Measurements from ENCODE around the gene EFEMP2.
"Not testable (repeated sequence)": the region's sequence is repeated elsewhere in the genome, so short reads cannot be mapped to it uniquely, and the experiment has no call there.

EFEMP2 gene

DNA sequence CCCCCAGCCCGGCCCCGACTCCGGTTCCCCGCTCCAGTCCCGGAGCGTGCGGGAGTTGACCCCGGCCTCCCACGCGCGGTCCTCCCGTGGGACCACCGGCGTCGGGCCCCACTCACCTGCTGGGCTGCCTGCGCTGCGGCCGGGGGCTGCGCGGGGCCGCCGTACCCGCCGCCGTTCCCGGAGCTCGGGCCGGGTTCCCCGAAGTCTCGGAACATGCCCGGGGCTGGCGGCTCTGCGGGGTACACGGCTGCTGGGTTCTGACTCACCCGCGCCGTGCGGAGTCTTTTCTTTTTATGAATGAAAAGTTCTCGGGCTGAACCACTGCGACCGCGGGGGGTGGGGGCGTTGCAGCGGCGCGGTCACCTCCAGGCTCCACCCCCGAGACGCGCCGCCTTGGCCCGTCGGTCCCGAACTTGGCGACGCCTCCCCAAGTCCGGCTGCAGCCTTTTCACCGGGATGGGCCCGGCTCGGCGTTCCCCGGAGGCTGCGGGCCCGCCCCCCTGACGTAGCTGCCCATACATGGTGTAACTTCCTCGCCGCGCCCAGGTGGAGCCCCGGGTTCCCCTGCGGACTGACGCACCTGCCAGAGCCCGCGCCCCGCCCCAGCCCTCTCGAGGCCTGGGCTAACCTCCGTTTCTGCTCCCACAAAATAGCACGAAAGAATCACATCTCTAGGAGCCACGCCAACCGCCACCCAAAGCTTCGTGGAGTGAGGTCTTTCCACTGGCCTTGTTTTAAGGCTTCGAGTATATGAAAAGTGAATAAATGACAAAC lies 27.7 kb upstream of the EFEMP2 start, which contains the start of gene FOSL1:
Gene FOSL1 (minus strand): TSS at position 264 of the 774 bp plus-strand sequence. CDS start 49 bp downstream, at position 215.
- DNase-seq (ENCODE audit: low spot score): peak; percentile 92

DNA sequence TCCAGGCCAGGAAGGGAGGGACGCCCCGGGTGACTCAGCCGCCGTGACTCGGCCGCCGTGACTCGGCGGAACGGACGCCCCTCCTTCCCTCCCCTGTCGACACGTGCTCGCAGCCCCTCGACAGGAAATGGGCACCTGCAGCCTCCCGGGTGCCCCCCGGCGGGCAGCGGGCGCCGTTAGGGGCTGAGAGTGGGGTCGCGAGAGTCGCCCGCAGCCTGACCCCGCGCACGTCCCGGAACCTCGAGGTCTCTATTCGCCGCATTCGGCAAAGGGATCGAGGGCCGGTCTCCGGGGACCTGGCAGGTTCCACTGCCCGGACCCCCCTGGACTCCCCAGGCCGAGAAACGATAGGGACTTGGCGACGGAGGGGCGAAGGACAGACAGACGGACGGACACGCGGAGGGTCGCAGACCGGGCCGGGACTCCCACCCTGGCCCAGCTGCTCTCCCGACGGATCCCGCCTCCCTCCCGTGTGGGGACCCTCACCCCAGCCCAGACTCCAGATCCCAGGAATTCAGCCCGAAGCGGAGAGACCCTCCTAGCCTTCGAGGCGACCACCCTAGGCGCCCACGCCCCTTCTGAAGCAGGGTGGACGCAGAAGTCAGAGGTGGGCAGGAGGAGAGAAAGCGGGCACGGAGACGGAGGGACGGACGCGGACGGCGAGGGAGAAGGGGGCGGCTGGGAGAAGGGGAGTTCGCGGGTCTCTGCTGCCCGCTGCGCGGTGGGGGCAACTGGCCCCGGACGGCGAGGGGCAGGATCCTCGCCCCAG lies 26.9 kb upstream of the EFEMP2 start:
- DNase-seq (ENCODE audit: low spot score): peak; percentile 70

DNA sequence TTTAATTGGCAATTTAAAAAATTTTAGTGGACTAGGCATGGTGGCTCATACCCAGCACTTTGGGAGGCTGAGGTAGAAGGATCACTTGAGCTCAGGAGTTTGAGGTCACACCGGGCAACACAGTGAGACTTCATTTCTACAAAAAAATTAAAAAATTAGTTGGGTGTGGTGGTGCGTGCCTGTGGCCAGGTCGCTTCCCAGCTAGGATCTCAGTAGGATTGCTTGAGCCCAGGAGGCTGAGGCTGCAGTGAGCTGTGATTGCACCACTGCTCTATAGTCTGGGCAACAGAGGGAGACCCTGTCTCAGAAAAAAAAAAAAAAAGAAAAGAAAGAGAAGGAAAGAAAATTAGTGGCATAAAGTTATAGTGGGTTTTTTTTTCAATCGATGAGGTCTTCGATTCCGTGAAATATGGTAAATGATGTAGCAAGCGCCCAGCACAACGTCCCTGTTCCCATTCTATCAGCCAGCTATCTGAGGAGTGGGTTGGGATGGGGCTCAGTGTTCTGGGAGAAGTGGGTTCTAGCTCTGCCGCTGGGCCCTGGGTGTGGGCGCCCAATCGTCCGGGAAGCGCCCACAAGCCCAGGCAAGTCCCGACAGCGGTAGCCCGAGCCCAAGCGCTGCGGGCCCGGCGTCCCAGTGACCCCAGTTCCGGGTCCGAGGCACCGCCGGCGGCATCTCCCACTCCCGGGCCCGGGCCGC lies 26.2 kb upstream of the EFEMP2 start:
- no peak for DNase-seq (ENCODE audit: low spot score)

DNA sequence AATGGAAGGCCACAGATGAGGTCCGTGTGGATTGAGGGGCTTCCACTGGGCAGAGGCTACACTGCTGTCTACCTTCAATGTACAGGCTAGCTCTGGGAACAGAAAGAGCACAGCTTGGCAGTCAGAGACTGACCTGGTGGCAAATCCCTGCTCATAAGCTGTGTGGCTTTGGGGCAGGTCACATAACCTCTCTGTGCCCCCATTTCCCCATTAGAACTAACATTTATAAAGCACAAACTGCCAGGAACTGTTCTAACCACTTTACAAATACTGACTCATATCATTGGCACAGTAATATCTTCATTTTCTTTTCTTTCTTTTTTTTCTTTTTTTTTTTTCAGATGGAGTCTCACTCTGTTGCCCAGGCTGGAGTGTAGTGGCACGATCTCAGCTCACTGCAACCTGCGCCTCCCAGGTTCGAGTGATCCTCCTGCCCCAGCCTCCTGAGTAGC lies 24.4 kb upstream of the EFEMP2 start:
- no peak for DNase-seq (ENCODE audit: low spot score)

DNA sequence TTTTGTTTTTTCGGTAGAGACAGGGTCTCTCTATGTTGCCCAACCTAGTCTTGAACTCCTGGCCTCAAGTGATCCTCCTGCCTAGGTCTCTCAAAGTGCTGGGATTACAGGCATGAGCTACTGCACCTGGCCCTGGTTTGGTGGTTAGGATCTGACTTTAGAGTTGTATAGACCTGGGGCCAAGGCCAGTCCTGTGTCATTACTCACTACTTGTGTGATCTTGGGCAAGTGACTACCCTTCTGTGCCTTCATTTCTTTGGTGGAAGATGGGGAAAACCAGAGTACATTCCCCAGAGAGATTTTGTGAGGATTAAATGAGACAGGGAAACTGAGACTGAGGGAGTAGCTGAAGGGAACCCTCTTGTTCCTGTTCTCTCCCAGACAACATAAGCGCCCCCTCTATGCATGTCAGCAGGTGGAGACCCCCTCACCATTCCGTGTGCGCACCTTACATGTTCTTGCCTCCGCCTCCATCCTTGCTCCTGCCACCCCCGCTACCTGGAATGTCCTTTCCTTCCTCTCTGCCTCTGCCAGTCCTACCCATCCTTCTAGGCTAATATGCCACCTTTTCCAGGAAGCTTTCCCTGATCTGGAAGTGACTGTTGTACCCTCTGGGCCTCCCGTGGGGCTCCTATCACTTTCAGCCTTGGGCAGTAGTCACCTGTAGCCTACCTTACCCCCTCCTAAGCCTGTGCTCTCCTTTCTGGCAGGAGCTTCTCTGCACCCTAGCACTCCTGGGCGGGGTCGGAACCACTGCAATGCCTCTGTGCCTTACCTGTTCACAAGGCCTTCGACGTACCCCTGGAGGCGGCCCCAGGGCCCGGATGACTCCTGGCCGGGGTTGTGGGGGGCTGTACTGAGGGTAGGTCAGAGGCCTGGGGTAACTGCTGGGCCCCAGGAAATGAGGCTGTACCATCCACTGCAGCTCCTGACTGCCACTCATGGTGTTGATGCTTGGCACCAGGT lies 23.7 kb upstream of the EFEMP2 start:
- no peak for DNase-seq (ENCODE audit: low spot score)

DNA sequence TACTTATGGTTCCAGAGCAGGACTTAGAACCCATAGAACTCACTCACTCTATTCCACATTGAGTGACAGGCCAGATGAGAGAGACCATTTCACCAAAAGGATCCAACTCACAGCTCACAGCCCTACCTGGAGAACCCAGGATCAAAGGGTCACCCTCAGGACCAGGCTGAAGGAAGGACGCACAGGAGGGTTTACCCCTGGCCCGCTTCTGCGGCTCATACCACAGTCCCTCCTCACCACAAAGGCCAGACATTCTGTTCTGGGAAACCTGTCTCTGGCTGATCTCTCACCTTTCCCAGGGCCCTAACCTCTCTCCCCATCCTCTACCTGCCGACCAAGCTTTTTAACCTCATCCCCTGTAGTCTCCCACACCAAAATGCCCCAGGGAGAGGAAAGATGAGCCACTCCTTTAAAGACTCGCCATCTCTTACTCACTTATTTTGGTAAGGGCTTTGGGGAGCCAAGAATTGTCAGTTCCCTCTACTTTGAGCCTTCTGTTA lies 22.9 kb upstream of the EFEMP2 start:
- DNase-seq (ENCODE audit: low spot score): no peak

DNA sequence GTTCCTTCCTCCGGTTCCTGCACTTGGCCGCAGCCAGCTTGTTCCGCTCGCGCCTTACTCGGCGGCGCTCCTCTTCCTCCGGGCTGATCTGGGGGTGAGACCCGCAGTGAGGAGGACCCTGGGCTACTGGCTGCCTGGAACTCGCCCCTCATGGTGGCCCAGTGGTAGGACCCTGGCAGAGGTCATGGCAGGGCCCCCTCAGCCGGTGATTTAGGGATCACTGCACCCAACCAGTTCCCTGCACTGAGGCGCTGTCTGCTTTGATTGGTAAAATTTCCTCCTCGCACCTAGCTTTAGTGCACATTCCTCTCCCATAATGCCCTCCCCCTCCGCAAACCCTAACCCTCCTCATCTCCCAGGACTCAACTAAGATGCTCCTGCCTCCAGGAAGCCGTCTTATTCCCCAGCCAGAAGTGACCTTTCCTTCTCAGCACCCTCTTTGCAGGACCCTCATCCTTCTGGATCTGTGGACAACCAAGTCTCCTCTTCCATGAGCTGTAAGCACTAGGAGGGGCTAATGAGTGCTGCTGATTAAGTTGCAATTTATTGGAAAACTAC lies 21.5 kb upstream of the EFEMP2 start:
- DNase-seq (ENCODE audit: low spot score): peak; percentile 69

DNA sequence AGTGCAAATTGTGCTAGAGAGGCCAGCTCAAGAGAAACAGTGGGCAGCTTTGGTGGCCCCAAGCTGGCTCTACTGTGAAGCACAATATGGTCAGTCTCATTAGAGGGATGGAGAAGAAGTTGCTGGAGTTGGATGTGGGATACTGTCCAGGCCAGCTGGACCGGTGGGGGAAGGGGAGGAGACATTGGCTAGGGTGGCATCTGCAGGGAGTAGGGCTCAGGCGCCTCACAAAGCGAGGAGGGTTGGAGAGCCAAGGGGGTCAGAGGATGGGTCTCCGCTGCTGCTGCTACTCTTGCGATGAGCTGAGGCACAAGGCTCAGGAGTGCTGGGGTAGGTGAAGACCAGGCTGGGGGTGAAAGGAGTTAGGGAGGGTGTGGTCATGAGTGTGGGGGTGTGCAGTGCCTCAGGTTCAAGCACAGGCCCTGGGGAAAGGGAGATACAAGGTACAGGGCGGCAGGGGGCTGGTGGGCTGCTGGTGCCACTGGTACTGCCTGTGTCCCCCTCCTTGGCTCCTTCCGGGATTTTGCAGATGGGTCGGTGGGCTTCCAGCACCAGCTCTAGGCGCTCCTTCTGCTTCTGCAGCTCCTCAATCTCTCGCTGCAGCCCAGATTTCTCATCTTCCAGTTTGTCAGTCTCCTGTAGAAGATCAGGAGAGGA lies 20.2 kb upstream of the EFEMP2 start:
- DNase-seq (ENCODE audit: low spot score): no peak

DNA sequence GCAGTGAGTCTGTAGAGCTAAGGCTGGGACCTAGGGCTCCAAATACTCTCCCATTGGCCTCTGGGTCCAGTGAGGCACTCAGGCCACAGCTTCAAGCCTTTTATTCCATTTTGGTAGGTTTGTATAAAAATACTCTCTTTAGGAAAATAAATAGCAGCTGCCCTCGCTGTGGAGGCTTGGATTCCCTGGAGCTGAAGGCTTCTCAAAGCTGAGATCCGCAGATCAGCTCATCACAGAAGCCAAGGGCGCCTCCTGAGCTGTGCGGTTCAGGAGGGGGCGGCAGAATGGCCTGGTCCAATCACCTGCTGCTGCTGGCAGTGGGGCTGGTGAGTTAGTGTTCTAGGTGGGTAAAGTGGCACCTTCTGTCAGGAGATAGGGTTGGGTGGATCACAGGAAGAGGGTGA lies 19.5 kb upstream of the EFEMP2 start:
- DNase-seq (ENCODE audit: low spot score): not testable (repeated sequence)

DNA sequence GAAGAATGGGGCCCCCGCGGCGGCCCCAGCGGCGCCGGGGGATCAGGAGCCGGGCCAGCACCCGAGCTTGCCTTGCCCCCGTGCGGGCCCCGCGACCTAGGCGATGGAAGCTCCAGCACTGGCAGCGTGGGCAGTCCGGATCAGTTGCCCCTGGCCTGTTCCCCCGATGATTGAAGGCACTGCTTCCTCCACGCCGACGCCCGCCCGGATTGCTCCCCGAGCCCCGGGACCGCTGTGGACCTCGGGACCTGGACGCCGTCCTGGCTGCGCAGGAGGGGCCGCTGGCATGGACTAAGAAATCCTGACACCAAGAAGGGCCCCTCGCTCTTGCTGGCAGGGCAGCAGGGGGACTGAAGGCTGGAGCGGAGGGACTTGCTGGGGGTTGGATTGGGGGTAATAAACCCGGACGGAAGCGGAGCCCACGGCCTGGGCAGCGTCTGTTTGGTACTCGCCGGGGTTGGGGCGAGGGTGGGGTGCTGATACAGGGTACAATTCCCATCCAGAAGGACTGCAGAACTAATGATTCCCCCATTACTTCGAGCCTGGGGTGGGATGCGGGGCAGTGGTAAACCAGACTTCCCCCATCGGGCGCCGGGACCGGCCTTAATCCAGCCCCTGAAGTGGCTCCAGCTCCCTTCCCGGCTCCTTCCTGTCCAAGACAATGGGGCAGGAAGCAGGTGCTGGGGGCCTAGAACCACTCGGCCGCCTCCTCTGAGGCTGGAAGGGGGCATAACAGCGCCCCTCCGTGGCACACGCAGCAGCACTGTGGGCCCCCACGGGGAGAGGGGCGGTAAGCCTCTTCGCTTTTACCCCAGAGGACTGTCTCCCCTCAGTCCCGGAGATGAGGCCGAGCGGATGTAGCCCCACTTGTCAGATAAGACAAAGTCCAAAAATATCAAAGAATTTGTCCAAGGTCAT lies 18.9 kb upstream of the EFEMP2 start:
- DNase-seq (ENCODE audit: low spot score): no peak

DNA sequence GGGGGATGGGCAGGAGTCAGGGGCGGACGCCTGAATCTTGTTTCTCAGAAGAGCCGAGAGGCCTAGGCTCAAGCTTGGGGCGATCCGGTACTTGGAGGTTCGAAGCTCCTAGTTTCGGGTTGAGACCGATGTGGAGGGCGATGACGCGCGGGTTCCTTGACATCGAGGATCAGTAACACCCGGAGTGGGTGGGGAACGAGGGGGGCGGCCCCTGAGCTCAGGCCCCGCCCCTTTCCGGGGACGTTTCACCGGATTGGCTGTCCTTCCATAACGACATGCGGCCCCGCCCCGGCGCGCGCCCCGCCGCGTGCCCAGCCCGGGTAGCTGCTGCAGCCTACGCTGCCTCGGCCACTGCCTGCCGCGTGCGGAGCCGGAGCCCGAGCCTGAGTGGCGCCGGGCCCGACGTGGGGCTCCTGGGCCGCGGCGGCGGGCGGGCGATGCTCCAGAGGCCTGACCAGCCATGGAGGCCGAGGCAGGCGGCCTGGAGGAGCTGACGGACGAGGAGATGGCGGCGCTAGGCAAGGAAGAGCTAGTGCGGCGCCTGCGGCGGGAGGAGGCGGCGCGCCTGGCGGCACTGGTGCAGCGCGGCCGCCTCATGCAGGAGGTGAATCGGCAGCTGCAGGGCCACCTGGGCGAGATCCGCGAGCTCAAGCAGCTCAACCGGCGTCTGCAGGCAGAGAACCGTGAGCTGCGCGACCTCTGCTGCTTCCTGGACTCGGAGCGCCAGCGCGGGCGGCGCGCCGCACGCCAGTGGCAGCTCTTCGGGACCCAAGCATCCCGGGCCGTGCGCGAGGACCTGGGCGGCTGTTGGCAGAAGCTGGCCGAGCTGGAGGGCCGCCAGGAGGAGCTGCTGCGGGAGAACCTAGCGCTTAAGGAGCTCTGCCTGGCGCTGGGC lies 18.0 kb upstream of the EFEMP2 start, which contains the start of gene CCDC85B:
Gene CCDC85B (plus strand): TSS at position 350 of the 895 bp plus-strand sequence. CDS start 111 bp downstream, at position 461.
- peak; percentile 99 for DNase-seq (ENCODE audit: low spot score)

DNA sequence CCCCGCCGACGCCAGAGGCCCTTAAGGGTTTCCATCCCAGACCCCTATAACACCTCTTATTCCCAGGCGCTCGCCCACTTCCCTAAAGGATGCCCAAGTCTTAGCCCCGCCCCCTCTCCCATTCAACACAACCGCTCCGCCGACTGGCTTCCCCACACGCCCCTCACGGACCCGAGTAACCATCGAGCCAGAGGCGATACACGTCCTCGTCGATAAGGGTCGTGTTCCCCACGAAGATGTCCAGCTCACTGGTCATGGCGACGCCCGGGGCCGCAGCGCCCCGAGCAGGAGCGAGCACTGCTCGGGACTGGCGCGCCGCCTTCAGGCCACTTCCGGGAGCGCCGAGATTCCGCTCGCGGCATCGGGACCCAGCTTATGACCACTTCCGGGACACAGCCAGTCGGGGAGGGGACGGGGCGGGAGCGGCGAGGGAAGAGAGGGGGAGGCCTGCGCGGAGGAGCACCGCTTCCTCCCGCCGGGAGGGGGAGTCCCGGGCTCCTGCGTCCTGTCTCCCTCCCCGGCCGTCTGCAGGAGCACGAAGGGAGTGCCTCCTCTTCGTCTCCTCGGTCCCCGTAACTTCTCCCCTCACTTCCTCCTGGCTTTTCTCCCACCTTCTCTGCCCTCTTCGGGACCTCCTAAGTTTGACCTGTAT lies 15.7 kb upstream of the EFEMP2 start, which contains the start of gene FIBP:
Gene FIBP (minus strand): TSS at position 309 of the 652 bp plus-strand sequence. CDS start 53 bp downstream, at position 256.
- peak; percentile 98 for DNase-seq (ENCODE audit: low spot score)

DNA sequence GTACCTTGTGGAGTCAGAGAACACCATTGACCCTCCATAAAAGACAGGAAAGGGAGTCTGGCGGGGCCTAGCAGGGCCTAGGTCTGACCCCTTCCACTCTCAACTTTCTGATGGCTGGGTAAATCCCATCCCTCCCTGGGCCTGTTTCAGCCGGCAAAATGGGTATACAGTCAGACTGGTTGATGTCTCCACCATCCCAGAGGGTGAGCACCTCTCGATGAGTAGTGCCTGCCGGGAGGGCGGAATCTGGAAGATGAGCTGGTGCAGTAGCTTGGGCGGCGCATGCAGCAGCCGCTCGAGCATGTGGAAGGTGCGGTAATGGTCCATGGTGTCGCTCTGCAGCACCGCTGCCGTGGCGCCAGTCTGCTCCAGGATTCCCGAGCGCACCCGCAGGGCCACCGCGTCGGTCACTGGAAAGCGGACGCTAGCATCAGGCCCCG lies 15.1 kb upstream of the EFEMP2 start:
- no peak for DNase-seq (ENCODE audit: low spot score)

DNA sequence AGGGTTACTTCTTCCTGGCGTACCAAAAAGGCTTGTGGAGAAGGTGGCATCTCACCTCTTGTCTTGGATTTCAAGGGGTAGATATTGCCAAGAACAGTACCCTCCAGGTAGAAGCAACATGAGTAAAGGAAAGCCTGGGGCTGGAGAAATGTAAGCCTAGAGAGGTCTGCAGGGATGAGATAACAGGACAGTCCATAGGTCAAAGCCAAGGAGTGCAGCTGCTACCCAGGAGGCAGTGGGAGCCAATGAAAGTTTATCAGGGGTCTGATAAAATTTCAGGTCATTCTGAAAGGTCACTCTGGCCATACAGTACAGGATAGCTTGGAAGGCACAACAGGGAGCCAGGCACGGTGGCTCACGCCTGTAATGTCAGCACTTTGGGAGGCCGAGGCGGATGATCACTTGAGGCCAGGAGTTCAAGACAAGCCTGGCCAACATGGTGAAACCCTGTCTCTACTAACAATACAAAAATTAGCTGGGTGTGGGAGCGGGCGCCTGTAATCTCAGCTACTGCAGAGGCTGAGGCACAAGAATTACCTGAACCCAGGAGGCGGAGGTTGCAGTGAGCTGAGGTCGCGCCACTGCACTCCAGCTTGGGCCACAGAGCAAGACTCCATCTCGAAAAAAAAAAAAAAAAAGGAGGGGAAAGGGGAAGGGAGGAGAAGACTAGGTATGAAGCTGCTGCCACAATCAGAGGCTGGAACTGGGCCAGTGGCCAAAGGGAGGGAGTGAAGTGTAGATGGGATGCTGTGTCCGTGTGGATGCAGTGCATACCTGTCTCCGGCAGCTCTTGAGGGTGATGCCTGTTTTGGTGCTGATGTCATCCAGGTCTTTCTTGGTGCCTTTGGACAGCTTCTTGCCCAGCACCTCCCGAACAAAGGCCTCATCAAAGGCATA lies 14.5 kb upstream of the EFEMP2 start:
- no peak for DNase-seq (ENCODE audit: low spot score)

DNA sequence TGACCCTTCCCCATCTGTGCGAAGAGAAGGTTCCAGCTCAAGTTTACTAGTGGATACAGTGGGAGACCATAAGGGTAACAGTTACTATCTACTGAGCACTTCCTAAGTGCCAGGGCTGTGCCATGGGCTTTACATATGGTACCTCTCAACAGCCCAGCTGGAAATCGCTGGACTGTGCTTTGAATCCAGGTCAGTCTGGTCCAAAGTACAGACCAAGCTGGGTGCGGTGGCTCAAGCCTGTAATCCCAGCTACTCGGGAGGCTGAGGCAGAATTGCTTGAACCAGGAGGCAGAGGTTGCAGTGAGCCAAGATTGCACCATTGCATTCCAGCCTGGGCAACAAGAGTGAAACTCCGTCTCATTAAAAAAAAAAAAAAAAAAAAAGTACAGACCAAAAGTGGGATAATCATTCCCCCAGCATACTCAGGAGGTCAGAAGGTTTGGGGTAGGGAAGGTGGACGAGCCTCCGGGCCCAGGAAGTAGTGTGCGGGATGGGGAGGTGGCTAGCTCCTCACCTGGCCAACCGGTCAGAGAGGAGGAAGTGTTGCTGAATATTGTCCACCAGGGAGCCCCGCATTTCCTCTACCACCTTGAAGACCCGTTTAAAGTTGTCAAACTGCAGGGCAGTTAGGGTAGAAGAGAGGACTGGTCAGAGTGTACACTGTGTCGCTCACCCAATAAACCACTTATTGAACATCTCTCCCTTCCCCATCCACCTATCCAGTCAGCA lies 13.4 kb upstream of the EFEMP2 start:
- DNase-seq (ENCODE audit: low spot score): no peak

DNA sequence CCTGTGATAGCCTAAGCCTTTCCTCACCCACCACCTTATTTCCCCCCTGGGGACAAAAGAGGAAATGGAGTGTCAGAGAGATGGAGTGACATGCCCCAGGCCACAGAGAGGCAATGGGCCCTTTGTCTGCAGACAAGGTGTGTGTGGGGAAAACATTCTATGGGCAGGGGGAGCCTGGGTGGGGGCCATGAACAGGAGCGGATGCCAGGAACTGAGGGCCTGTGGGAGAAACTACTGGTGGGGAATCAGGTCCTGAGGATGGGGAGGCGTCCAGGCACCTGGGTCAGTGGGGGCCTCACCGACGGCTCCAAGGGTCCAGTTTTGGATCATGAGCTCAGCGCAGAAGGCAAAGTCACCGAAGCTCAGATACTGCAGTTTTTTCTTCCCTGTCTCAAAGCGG lies 12.6 kb upstream of the EFEMP2 start:
- DNase-seq (ENCODE audit: low spot score): no peak
